NT2/D1 (cell line): ENCODE measurements around the gene THPO.

Source experiments
- SUZ12 ChIP-seq: IDR thresholded peaks from 2 replicates; pipeline ENCODE4 v1.6.1; 2011; ENCODE audit not compliant: insufficient read length, insufficient read depth; ENCODE audit errors: extremely low read depth
- YY1 ChIP-seq: IDR thresholded peaks from 2 replicates; pipeline ENCODE4 v1.6.1; 2011; ENCODE audit not compliant: insufficient read length, insufficient read depth

GRCh38 chr3:184337399-184337714 lies 40.6 kb downstream of the THPO start, which contains the start of gene FAM131A:
- TF ChIP-seq YY1, result no peak
- no peak for TF ChIP-seq SUZ12
